H1 (cell line): ENCODE measurements around the gene HIPK2. TPM values are rescaled to one million over a fixed set of nuclear protein-coding genes. Genes with fewer than 3 reads are reported as not detected.

Source experiments
- CTCF ChIA-PET: fragments of 300-600 bp; sonication (Branson Sonifier 250); formaldehyde crosslinking; loops from one replicate; lab custom pipeline; 2021; ENCODE audit not compliant: partially characterized antibody; lab: Charles Lee
- POLR2A ChIA-PET: fragments of 300-600 bp; sonication (Branson Sonifier 250); formaldehyde crosslinking; loops from one replicate; lab custom pipeline; 2021; ENCODE audit warnings: inconsistent platforms; ENCODE audit not compliant: partially characterized antibody; lab: Charles Lee
- DNase-seq, 2 experiments: peaks; one replicate each; pipeline versions ENCODE4 v3.0.0 to v3.0.0-alpha.2; 2010 to 2022; ENCODE audit warnings: low spot score in 2 of 2, low read depth in 1 of 2, mixed read lengths in 1 of 2
- FAIRE-seq: peaks from 2 replicates; lab custom pipeline; 2011; peaks lifted over from hg19 to GRCh38; lab: Jason Lieb, UNC
- H2AFZ ChIP-seq: 2 replicates; pipeline ENCODE4 v1.8.1; 2012; ENCODE audit warnings: low read length, inconsistent platforms
- H2AK5ac ChIP-seq: 2 replicates; pipeline ENCODE4 v1.6.1; 2013; ENCODE audit warnings: low read depth, low read length
- H2BK120ac ChIP-seq: replicated peaks from 2 replicates; pipeline ENCODE3; 2013; ENCODE audit warnings: low read depth, low read length, inconsistent platforms
- H2BK12ac ChIP-seq: 2 replicates; pipeline ENCODE4 v1.6.1; 2013; ENCODE audit warnings: low read depth, low read length
- H2BK15ac ChIP-seq: 2 replicates; pipeline ENCODE4 v1.6.1; 2013; ENCODE audit warnings: low read length
- H2BK20ac ChIP-seq: 2 replicates; pipeline ENCODE4 v1.6.1; 2013; ENCODE audit warnings: low read length
- H2BK5ac ChIP-seq: 2 replicates; pipeline ENCODE4 v1.6.1; 2013; ENCODE audit warnings: low read depth, low read length
- H3K14ac ChIP-seq: 2 replicates; pipeline ENCODE4 v1.6.1; 2013; ENCODE audit warnings: inconsistent platforms; ENCODE audit not compliant: insufficient read length
- H3K18ac ChIP-seq: 2 replicates; pipeline ENCODE4 v1.6.1; 2013; ENCODE audit warnings: low read length; ENCODE audit errors: extremely low read depth
- H3K23ac ChIP-seq: 2 replicates; pipeline ENCODE4 v1.6.1; 2013; ENCODE audit warnings: inconsistent platforms; ENCODE audit not compliant: insufficient read length
- H3K23me2 ChIP-seq: 2 replicates; pipeline ENCODE4 v1.6.1; 2013; ENCODE audit warnings: low read depth, low read length
- H3K27ac ChIP-seq: 2 replicates; pipeline ENCODE4 v1.6.1; 2011; ENCODE audit warnings: low read depth, low read length, inconsistent platforms
- H3K27me3 ChIP-seq, 4 experiments: replicated peaks in 1 of 4; 1 replicate in 1 of 4; 2 replicates in 3 of 4; pipeline versions ENCODE4 v1.6.1 to v1.8.1; 2011 to 2013; ENCODE audit warnings: low read length in 3 of 4, mild to moderate bottlenecking in 3 of 4, inconsistent platforms in 2 of 4, mixed read lengths in 2 of 4, moderate library complexity in 1 of 4; ENCODE audit not compliant: control insufficient read depth in 3 of 4, insufficient read depth in 3 of 4; ENCODE audit errors: extremely low read depth in 1 of 4
- H3K36me3 ChIP-seq, 4 experiments: 2 replicates each; pipeline versions ENCODE4 v1.6.1 to v1.8.1; 2011 to 2013; ENCODE audit warnings: mild to moderate bottlenecking in 4 of 4, low read length in 3 of 4, moderate library complexity in 2 of 4, control low read depth in 1 of 4, inconsistent platforms in 1 of 4; ENCODE audit not compliant: insufficient read depth in 4 of 4, control insufficient read depth in 2 of 4
- H3K4ac ChIP-seq: replicated peaks from 2 replicates; pipeline ENCODE3; 2013; ENCODE audit warnings: low read length, low read depth, mixed read lengths, inconsistent platforms; ENCODE audit not compliant: insufficient read length
- H3K4me1 ChIP-seq, 4 experiments: replicated peaks in 1 of 4; 1 replicate in 1 of 4; 2 replicates in 3 of 4; pipeline versions ENCODE4 v1.6.1 to v1.8.1; 2011 to 2013; ENCODE audit warnings: low read length in 3 of 4, inconsistent platforms in 2 of 4, mixed read lengths in 1 of 4; ENCODE audit not compliant: insufficient read depth in 4 of 4, control insufficient read depth in 3 of 4
- H3K4me2 ChIP-seq, 2 experiments: 2 replicates each; pipeline versions ENCODE4 v1.6.1 to v1.8.1; 2011 to 2013; ENCODE audit warnings: low read depth in 2 of 2, low read length in 2 of 2, control low read depth in 1 of 2, inconsistent platforms in 1 of 2, mild to moderate bottlenecking in 1 of 2; ENCODE audit not compliant: insufficient read depth in 1 of 2
- H3K4me3 ChIP-seq, 4 experiments: fragments of 200-600, 300-600 bp in 1 of 4; sonication (generic), shearing (Covaris generic), sonication (Bioruptor Twin) in 1 of 4; 2 replicates each; pipeline versions ENCODE4 v1.5.1 to v1.8.1; 2011 to 2016; ENCODE audit warnings: low read length in 4 of 4, low read depth in 3 of 4, control low read depth in 2 of 4, inconsistent platforms in 2 of 4, mild to moderate bottlenecking in 2 of 4, mixed read lengths in 1 of 4, moderate library complexity in 1 of 4; ENCODE audit not compliant: insufficient read depth in 2 of 4; ENCODE audit errors: extremely low read depth in 1 of 4
- H3K56ac ChIP-seq: replicated peaks from 2 replicates; pipeline ENCODE3; 2013; ENCODE audit warnings: low read depth, mild to moderate bottlenecking, mixed read lengths, low read length, inconsistent platforms; ENCODE audit not compliant: insufficient read length
- H3K79me1 ChIP-seq: 2 replicates; pipeline ENCODE4 v1.6.1; 2013; ENCODE audit warnings: low read depth, low read length, control low read depth
- H3K79me2 ChIP-seq, 2 experiments: 2 replicates each; pipeline versions ENCODE4 v1.6.1 to v1.8.1; 2012 to 2013; ENCODE audit warnings: low read length in 2 of 2, mild to moderate bottlenecking in 2 of 2, inconsistent platforms in 1 of 2; ENCODE audit not compliant: insufficient read depth in 2 of 2, control insufficient read depth in 1 of 2
- H3K9ac ChIP-seq, 4 experiments: replicated peaks in 1 of 4; 1 replicate in 1 of 4; 2 replicates in 3 of 4; pipeline versions ENCODE4 v1.6.1 to v1.8.1; 2011 to 2013; ENCODE audit warnings: low read depth in 3 of 4, low read length in 3 of 4, control low read depth in 2 of 4, mild to moderate bottlenecking in 2 of 4, moderate library complexity in 2 of 4, inconsistent platforms in 1 of 4; ENCODE audit errors: extremely low read depth in 1 of 4
- H3K9me3 ChIP-seq, 2 experiments: 2 replicates each; pipeline versions ENCODE4 v1.6.1 to v1.8.1; 2012 to 2013; ENCODE audit warnings: mild to moderate bottlenecking in 2 of 2, moderate library complexity in 2 of 2, control low read depth in 1 of 2, inconsistent platforms in 1 of 2, low read depth in 1 of 2, low read length in 1 of 2, mixed read lengths in 1 of 2; ENCODE audit not compliant: insufficient read depth in 2 of 2
- H4K20me1 ChIP-seq, 2 experiments: replicated peaks in 1 of 2; 2 replicates each; pipeline versions ENCODE3 to v1.8.1; 2011 to 2013; ENCODE audit warnings: inconsistent platforms in 2 of 2, low read length in 2 of 2, mild to moderate bottlenecking in 1 of 2; ENCODE audit not compliant: insufficient read depth in 2 of 2, control insufficient read depth in 1 of 2
- H4K5ac ChIP-seq: 2 replicates; pipeline ENCODE4 v1.6.1; 2013; ENCODE audit warnings: low read length, low read depth, mixed read lengths, inconsistent platforms; ENCODE audit not compliant: insufficient read length
- H4K8ac ChIP-seq: 2 replicates; pipeline ENCODE4 v1.8.0; 2013; ENCODE audit warnings: mild to moderate bottlenecking, moderate library complexity, low read length, inconsistent platforms; ENCODE audit not compliant: insufficient read depth; ENCODE audit errors: extremely low read depth
- H4K91ac ChIP-seq: replicated peaks from 2 replicates; pipeline ENCODE3; 2013; ENCODE audit warnings: low read length, mixed read lengths, inconsistent platforms; ENCODE audit not compliant: insufficient read length
- CBX8 ChIP-seq: fragments of 300-800, 300-1000 bp; sonication (generic); IDR thresholded peaks from 2 replicates; pipeline ENCODE4 v1.7.1; 2016; ENCODE audit warnings: low read depth, low read length, borderline replicate concordance
- JUND ChIP-seq: IDR thresholded peaks from 2 replicates; pipeline ENCODE4 v1.6.1; 2011; ENCODE audit warnings: mild to moderate bottlenecking, improper control_type of control experiment, low read length
- MAX ChIP-seq: IDR thresholded peaks from 2 replicates; pipeline ENCODE4 v1.6.1; 2012; ENCODE audit warnings: inconsistent platforms
- WGBS, 2 experiments: shearing (Covaris generic) in 1 of 2; methylation state at CpG; one replicate each; pipeline versions ENCODE4 v1.1.6 to v1.1.7; 2013 to 2015; ENCODE audit warnings: low lambda C conversion rate in 2 of 2, mixed read lengths in 2 of 2, inconsistent platforms in 1 of 2, low coverage in 1 of 2, missing lambda C conversion rate in 1 of 2; ENCODE audit not compliant: insufficient replicate concordance in 2 of 2, insufficient coverage in 1 of 2, insufficient read length in 1 of 2; ENCODE audit errors: extremely low coverage in 1 of 2, missing lambda C conversion rate in 1 of 2; 5-methylcytosine and 5-hydroxymethylcytosine counted together
- polyA plus RNA-seq, 7 experiments: library from polyadenylated mRNA; depleted of rRNA in 3 of 7; stranded (reverse) in 5 of 7; unstranded in 2 of 7; fragments of >200 nt in 5 of 7; fragments of 200-250 nt in 2 of 7; gene quantifications; 1 replicate in 5 of 7; 2 replicates in 1 of 7; 4 replicates in 1 of 7; pipeline versions ENCODE4 v1.2.1 to v1.2.3, GENCODE V29; 2011 to 2013; ENCODE audit warnings: missing spikeins in 2 of 7, mixed read lengths in 2 of 7
- total RNA-seq: library from RNA; stranded (reverse); fragmentation: NEBNext Ultra II Directional; extraction: Animal tissue kit (Norgen Biotek cat#: 25700); gene quantifications from 2 replicates; pipeline ENCODE4 v1.2.1, GENCODE V29; 2021

Gene HIPK2
- total and polyA plus RNA-seq, 2 of the 8 experiments (the other 6 are each of a cell fraction or from before 2014, with no cell fraction given), result 8.3 to 24.3 TPM

- CTCF ChIA-PET, result interaction anchor here (1.2 to 10.2 kb wide), 4 partner anchors 10 to 59 kb away, joined by 3 to 156 read pairs (median 28); no protein-coding TSS in a partner anchor
- TF ChIP-seq CBX8 (no peak), JUND (no peak), MAX (no peak)
These were observed 217.1 kb downstream of the HIPK2 start for GRCh38 chr7:139560678-139561077.

More at GRCh38 chr7:139560678-139561077, 217.1 kb downstream of the HIPK2 start:
- H3K4ac ChIP-seq, result no peak overlapping the region
- H3K4me3 ChIP-seq, result no peak overlapping the region
- no peaks in the 10 kb centered on the region; a peak in 1 of 8 replicates for H3K36me3 ChIP-seq
- no peak overlapping the region for H3K4me2 ChIP-seq
- H4K91ac ChIP-seq, result no peak overlapping the region
- H2AFZ ChIP-seq, result no peak overlapping the region
- no peaks in the 10 kb centered on the region for H3K79me2 ChIP-seq
- POLR2A ChIA-PET, result interaction anchor here (1.6 kb wide), 1 partner anchor 78 kb away, joined by 3 read pairs; no protein-coding TSS in a partner anchor
- no peak for FAIRE-seq
- H2BK12ac ChIP-seq, result no peak overlapping the region
- no peak overlapping the region for H3K9ac ChIP-seq
- H2AK5ac ChIP-seq, result no peak overlapping the region
- 88% methylated on average over 11 of the region's 11 CpGs; no CpG with 5 or more reads in 1 of the 2 experiments for WGBS, 2 experiments
- no peak for DNase-seq
- H4K5ac ChIP-seq, result no peak overlapping the region
- H3K18ac ChIP-seq, result no peak overlapping the region
- H3K4me1 ChIP-seq, result peaks cover 0 to 6% (median 1%) of the 10 kb centered on the region in 4 experiments; a peak in 2 of 7 replicates
- no peaks in the 10 kb centered on the region for H3K9me3 ChIP-seq
- H3K27ac ChIP-seq, result no peak overlapping the region
- H3K79me1 ChIP-seq, result no peaks in the 10 kb centered on the region
- H4K20me1 ChIP-seq, result no peaks in the 10 kb centered on the region
- no peaks in the 10 kb centered on the region for H3K23me2 ChIP-seq
- H2BK20ac ChIP-seq, result no peak overlapping the region
- no peak overlapping the region for H3K23ac ChIP-seq
- H2BK15ac ChIP-seq, result no peak overlapping the region
- H2BK120ac ChIP-seq, result no peak overlapping the region
- no peak overlapping the region for H2BK5ac ChIP-seq
- H3K27me3 ChIP-seq, result no peaks in the 10 kb centered on the region
- H3K56ac ChIP-seq, result no peak overlapping the region
- no peak overlapping the region for H3K14ac ChIP-seq
- H4K8ac ChIP-seq, result no peak overlapping the region; the same call in 1 of the 2 replicates
